Measurements from ENCODE around the gene DISC1. TPM values are rescaled to one million over a fixed set of nuclear protein-coding genes. Genes with fewer than 3 reads are reported as not detected.

DISC1 gene
- total and polyA plus RNA-seq, 11 donors, result 0.76 to 12.8 (median 4.3) TPM

- Histone ChIP-seq H3K4me3 (no peak overlapping the region), H3K4me1 (no peaks in the 10 kb centered on the region), H3K36me3 (no peaks in the 10 kb centered on the region), H3K9me3 (no peaks in the 10 kb centered on the region), H3K27ac (no peak overlapping the region), H3K27me3 (no peaks in the 10 kb centered on the region)
- WGBS, 4 donors, result 75 to 99% (median 97%) methylated on average over 2 of the region's 2 CpGs
- ATAC-seq, result no peak
- intact Hi-C loops (cut with DNase I), result no loop called here
- TF ChIP-seq POLR2A (IDR thresholded peaks at IDR 0.05), result no peak
- no peak for DNase-seq
These were observed 372.2 kb downstream of the DISC1 start for GRCh38 chr1:231998791-231999190.

- H3K27ac ChIP-seq, result no peak overlapping the region
- ATAC-seq (no peak), DNase-seq (no peak)
- intact Hi-C loops (cut with DNase I), result no loop called here
- peaks cover 0 to 6% (median 0%) of the 10 kb centered on the region in 12 donors for H3K4me1 ChIP-seq
- no peaks in the 10 kb centered on the region for H3K27me3 ChIP-seq
- H3K4me3 ChIP-seq, result no peak overlapping the region
- TF ChIP-seq POLR2A (IDR thresholded peaks at IDR 0.05) (no peak), CTCF (IDR thresholded peaks at IDR 0.05) (no peak)
- no peaks in the 10 kb centered on the region for H3K36me3 ChIP-seq
- no peaks in the 10 kb centered on the region for H3K9me3 ChIP-seq
- WGBS, 4 donors, result 63 to 100% (median 97%) methylated on average over 1 of the region's 1 CpG
These were observed 378.7 kb downstream of the DISC1 start for GRCh38 chr1:232005300-232005699.

GRCh38 chr1:232009741-232010140 lies 383.2 kb downstream of the DISC1 start:
- H3K9me3 ChIP-seq, result no peaks in the 10 kb centered on the region
- H3K4me1 ChIP-seq, result peaks cover 0 to 38% (median 17%) of the 10 kb centered on the region in 12 donors
- H3K4me3 ChIP-seq, result no peak overlapping the region
- H3K27ac ChIP-seq, result no peak overlapping the region
- no peak for DNase-seq
- 73 to 100% (median 79%) methylated on average over 1 of the region's 1 CpG for WGBS, 4 donors
- intact Hi-C loops (cut with DNase I), result loop anchor here in 2 of 10 donors (5.0 to 10.0 kb wide), 3 partner anchors 77 to 615 kb away; no protein-coding TSS in a partner anchor
- H3K36me3 ChIP-seq, result no peaks in the 10 kb centered on the region
- no peak for TF ChIP-seq CTCF (IDR thresholded peaks at IDR 0.05)
- no peaks in the 10 kb centered on the region for H3K27me3 ChIP-seq
- ATAC-seq, result no peak

- no peaks in the 10 kb centered on the region for H3K36me3 ChIP-seq
- no peak for DNase-seq
- ATAC-seq, result no peak
- intact Hi-C loops (cut with DNase I), result loop anchor here in 2 of 10 donors (2.0 to 10.0 kb wide), 4 partner anchors 80 to 613 kb away; no protein-coding TSS in a partner anchor
- H3K9me3 ChIP-seq, result no peaks in the 10 kb centered on the region
- no peak overlapping the region for H3K4me3 ChIP-seq
- H3K27me3 ChIP-seq, result no peaks in the 10 kb centered on the region
- WGBS, 4 donors, result 77 to 85% (median 81%) methylated on average over 6 of the region's 6 CpGs
- no peak for TF ChIP-seq CTCF (IDR thresholded peaks at IDR 0.05)
- no peak for TF ChIP-seq POLR2A (IDR thresholded peaks at IDR 0.05)
- H3K4me1 ChIP-seq, result peaks cover 0 to 38% (median 17%) of the 10 kb centered on the region in 12 donors
- peak overlapping the region in 9 of 12 donors; percentile 11 to 74 (median 67) for H3K27ac ChIP-seq
These were observed 385.4 kb downstream of the DISC1 start for GRCh38 chr1:232011961-232012360.
